Inflammatory macrophage (primary cell): ENCODE data around the gene PFN4.
A peak's percentile ranks its signal among the peaks of the same experiment; 100 is the strongest.

Source experiments
- DNase-seq, 2 donors: peaks; one replicate each; pipeline ENCODE4 v3.0.0-alpha.2; 2020 to 2022

Gene PFN4

GRCh38 chr2:24076849-24077534, 46.1 kb downstream of the PFN4 start:
- peak; percentile 44 to 59 for DNase-seq

GRCh38 chr2:24075915-24076848, 47.0 kb downstream of the PFN4 start, which contains the start of gene SF3B6:
TSS of gene SF3B6 (minus strand) at chr2:24076326. CDS start at chr2:24076229, 97 bp downstream.
- DNase-seq = peak; percentile 99

- no peak for DNase-seq
These were observed 47.9 kb downstream of the PFN4 start for GRCh38 chr2:24075259-24075658.

- no peak for DNase-seq
These were observed 49.3 kb downstream of the PFN4 start for GRCh38 chr2:24073816-24074215.

DNA sequence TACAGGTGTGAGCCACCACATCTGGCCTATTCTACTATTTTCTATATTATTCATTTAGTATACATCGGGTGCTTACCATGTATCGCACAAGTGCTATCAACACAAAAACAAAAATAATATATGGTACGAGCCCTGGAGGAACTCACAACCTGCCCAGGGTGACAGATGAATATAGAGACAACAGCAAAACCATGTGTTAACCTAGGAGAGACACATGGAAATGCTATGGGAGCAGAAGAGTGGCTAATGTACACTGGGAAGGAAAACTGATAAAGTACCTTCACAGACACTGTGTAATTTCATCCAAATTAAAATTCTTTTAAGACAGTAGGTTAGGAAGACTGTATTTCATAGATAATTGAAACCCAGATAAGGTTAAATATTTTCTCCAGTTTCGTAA, 50.9 kb downstream of the PFN4 start:
- no peak for DNase-seq

GRCh38 chr2:24065341-24065740, 57.8 kb downstream of the PFN4 start:
- no peak for DNase-seq
